Measurements from ENCODE around the gene WDR90. TPM values are rescaled to one million over a fixed set of nuclear protein-coding genes. Genes with fewer than 3 reads are reported as not detected.

Gene WDR90
- total and polyA plus RNA-seq, 2 of the 13 experiments (the other 11 are each of a cell fraction or from before 2014, with no cell fraction given): 14.9 to 28.9 TPM

GRCh38 chr16:645852-646678 is 3.1 kb upstream of the WDR90 start (continued):
- peak; percentile 58; the same call in 1 of the 2 replicates for TF ChIP-seq ARID5B (CRISPR knock-in tag; IDR thresholded peaks at IDR 0.05)
- TF ChIP-seq, protein P1, sequence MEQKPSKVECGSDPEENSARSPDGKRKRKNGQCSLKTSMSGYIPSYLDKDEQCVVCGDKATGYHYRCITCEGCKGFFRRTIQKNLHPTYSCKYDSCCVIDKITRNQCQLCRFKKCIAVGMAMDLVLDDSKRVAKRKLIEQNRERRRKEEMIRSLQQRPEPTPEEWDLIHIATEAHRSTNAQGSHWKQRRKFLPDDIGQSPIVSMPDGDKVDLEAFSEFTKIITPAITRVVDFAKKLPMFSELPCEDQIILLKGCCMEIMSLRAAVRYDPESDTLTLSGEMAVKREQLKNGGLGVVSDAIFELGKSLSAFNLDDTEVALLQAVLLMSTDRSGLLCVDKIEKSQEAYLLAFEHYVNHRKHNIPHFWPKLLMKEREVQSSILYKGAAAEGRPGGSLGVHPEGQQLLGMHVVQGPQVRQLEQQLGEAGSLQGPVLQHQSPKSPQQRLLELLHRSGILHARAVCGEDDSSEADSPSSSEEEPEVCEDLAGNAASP (CRISPR knock-in tag; IDR thresholded peaks at IDR 0.05; ENCODE audit: borderline replicate concordance): peak; percentile 33; the same call in 1 of the 2 replicates
- TF ChIP-seq PHF21A (CRISPR knock-in tag; IDR thresholded peaks at IDR 0.05): peak; percentile 69
- peak; percentile 21 for TF ChIP-seq TBL1XR1 (IDR thresholded peaks at IDR 0.05; ENCODE audit: borderline replicate concordance, low read length, partially characterized antibody)
- TF ChIP-seq ELF1 (CRISPR knock-in tag; IDR thresholded peaks at IDR 0.05): 0 out of 2 replicates have a peak, but pooled peaks have one; percentile 31
- peak; percentile 74 for TF ChIP-seq RBFOX2 (IDR thresholded peaks at IDR 0.05; ENCODE audit: low read depth, low read length)
- no peak for TF ChIP-seq ZBTB42 (CRISPR knock-in tag; IDR thresholded peaks at IDR 0.05)
- peak; percentile 72 for TF ChIP-seq ZFP91 (CRISPR knock-in tag; IDR thresholded peaks at IDR 0.05; ENCODE audit: borderline replicate concordance)
- TF ChIP-seq KDM2A (CRISPR knock-in tag; IDR thresholded peaks at IDR 0.05; ENCODE audit: borderline replicate concordance, low read depth): peak; percentile 75; the same call in 1 of the 2 replicates
- peak; percentile 40; the same call in 1 of the 2 replicates for TF ChIP-seq TFAP4 (IDR thresholded peaks at IDR 0.05; ENCODE audit: borderline replicate concordance, low read depth)
- TF ChIP-seq CCDC6 (CRISPR knock-in tag; IDR thresholded peaks at IDR 0.05): 0 out of 2 replicates have a peak, but pooled peaks have one; percentile 43
- peak; percentile 95 for TF ChIP-seq AGO1 (IDR thresholded peaks at IDR 0.05; ENCODE audit: low read depth, low read length, poor library complexity, severe bottlenecking)
- no peak for TF ChIP-seq NONO (IDR thresholded peaks at IDR 0.05)
- peak; percentile 61 for TF ChIP-seq NONO (CRISPR knock-in tag; conservative IDR thresholded peaks at IDR 0.05)
- no peak for TF ChIP-seq ZBED4 (CRISPR knock-in tag; IDR thresholded peaks at IDR 0.05; ENCODE audit: borderline replicate concordance)
- no peak for TF ChIP-seq ZNF589 (CRISPR knock-in tag; conservative IDR thresholded peaks at IDR 0.05)
